A673 (cell line): ENCODE measurements around the gene MYO1D. TPM values are rescaled to one million over a fixed set of nuclear protein-coding genes. Genes with fewer than 3 reads are reported as not detected.

ENCODE experiments used
- BruUV-seq: library from RNA; stranded (reverse); fragments of 400-500 nt; replicated peaks from 2 replicates; lab custom pipeline; 2021; lab: Mats Ljungman, UMichigan
- CTCF ChIA-PET: fragments of 300-600 bp; sonication (Branson Sonifier 250); formaldehyde crosslinking; loops from one replicate; lab custom pipeline; 2022; ENCODE audit warnings: antibody characterized with exemption; lab: Charles Lee
- POLR2A ChIA-PET: fragments of 300-600 bp; sonication (Branson Sonifier 250); formaldehyde crosslinking; loops from one replicate; lab custom pipeline; 2022; ENCODE audit warnings: antibody characterized with exemption; ENCODE audit not compliant: low non-redundant PET; lab: Charles Lee
- DNase-seq: peaks from one replicate; pipeline ENCODE4 v3.0.0-alpha.2; 2015; ENCODE audit warnings: low spot score
- H3K27ac ChIP-seq: fragments of 200-600 bp; sonication (generic); 2 replicates; pipeline ENCODE4 v1.5.1; 2016; ENCODE audit warnings: mixed run types, low read depth, mild to moderate bottlenecking, mixed read lengths, antibody characterized with exemption, low read length; ENCODE audit not compliant: poor library complexity, severe bottlenecking
- H3K27me3 ChIP-seq: fragments of 200-600 bp; sonication (generic); replicated peaks from 2 replicates; pipeline ENCODE4 v1.6.1; 2017; ENCODE audit warnings: mixed run types, low read depth, mild to moderate bottlenecking, mixed read lengths, antibody characterized with exemption, low read length; ENCODE audit not compliant: insufficient read depth, poor library complexity
- H3K36me3 ChIP-seq: fragments of 200-600 bp; sonication (generic); 2 replicates; pipeline ENCODE4 v1.6.1; 2016; ENCODE audit warnings: mixed run types, mild to moderate bottlenecking, mixed read lengths, antibody characterized with exemption, low read length; ENCODE audit not compliant: insufficient read depth, poor library complexity, severe bottlenecking
- H3K4me1 ChIP-seq: fragments of 200-600 bp; sonication (generic); 2 replicates; pipeline ENCODE4 v1.6.1; 2017; ENCODE audit warnings: mixed run types, mild to moderate bottlenecking, mixed read lengths, antibody characterized with exemption, low read length; ENCODE audit not compliant: insufficient read depth, poor library complexity, severe bottlenecking
- H3K4me3 ChIP-seq: fragments of 200-600 bp; sonication (generic); 2 replicates; pipeline ENCODE4 v1.5.1; 2016; ENCODE audit warnings: low read depth, mixed run types, mild to moderate bottlenecking, mixed read lengths, low read length; ENCODE audit not compliant: poor library complexity, severe bottlenecking
- H3K9me3 ChIP-seq: fragments of 200-600 bp; sonication (generic); 2 replicates; pipeline ENCODE4 v1.6.1; 2016; ENCODE audit warnings: mixed run types, low read depth, mild to moderate bottlenecking, mixed read lengths, antibody characterized with exemption, low read length; ENCODE audit not compliant: poor library complexity, severe bottlenecking
- EZH2 ChIP-seq: fragments of 200-600 bp; sonication (generic); IDR thresholded peaks from 2 replicates; pipeline ENCODE4 v1.6.1; 2017; ENCODE audit warnings: borderline replicate concordance, low read depth, mild to moderate bottlenecking, mixed read lengths, antibody characterized with exemption, low read length; ENCODE audit not compliant: poor library complexity, severe bottlenecking
- intact Hi-C: fragments of 100-400 bp; cut with micrococcal nuclease; formaldehyde crosslinking; loops from one replicate; pipeline ENCODE4 v1.10.0; 2022; ENCODE audit not compliant: unreplicated experiment
- total RNA-seq: library from RNA; stranded (reverse); gene quantifications from 2 replicates; pipeline ENCODE4 v1.2.3, GENCODE V29; 2021
- TF ChIP-seq, protein P1 (sequence below): fragments of 300-800, 200-600 bp; sonication (generic); conservative IDR thresholded peaks from 2 replicates; pipeline ENCODE4 v1.5.1; 2017; ENCODE audit warnings: low read depth, mild to moderate bottlenecking, antibody characterized with exemption, low read length, moderate library complexity, mixed read lengths

Gene MYO1D
- total RNA-seq, 1 experiment from 2014 or later = 10.4 TPM

DNA sequence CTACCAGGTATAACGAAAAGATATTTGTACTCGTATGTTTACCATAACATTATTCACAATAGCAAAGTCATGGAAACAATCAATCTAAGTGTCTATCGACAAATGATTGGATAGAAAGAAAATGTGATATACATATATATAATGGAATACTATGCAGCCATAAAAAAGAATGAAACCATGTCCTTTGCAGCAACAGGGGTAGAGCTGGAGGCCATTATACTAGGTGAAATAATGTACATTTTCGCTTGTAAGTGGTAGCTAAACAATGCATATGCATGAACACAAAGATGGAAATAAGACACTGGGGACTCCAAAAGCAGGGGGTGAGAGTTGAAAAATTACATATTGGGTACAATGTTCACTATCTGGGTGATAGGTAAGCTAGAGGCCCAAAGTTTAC is 124.0 kb downstream of the MYO1D start:
- no peak overlapping the region for H3K4me3 ChIP-seq
- H3K27ac ChIP-seq = no peak overlapping the region
- ChIA-PET POLR2A (no interaction called here), CTCF (no interaction called here)
- H3K4me1 ChIP-seq = no peaks in the 10 kb centered on the region
- H3K9me3 ChIP-seq = no peaks in the 10 kb centered on the region
- H3K27me3 ChIP-seq = no peaks in the 10 kb centered on the region
- no peak for DNase-seq
- TF ChIP-seq, protein P1, sequence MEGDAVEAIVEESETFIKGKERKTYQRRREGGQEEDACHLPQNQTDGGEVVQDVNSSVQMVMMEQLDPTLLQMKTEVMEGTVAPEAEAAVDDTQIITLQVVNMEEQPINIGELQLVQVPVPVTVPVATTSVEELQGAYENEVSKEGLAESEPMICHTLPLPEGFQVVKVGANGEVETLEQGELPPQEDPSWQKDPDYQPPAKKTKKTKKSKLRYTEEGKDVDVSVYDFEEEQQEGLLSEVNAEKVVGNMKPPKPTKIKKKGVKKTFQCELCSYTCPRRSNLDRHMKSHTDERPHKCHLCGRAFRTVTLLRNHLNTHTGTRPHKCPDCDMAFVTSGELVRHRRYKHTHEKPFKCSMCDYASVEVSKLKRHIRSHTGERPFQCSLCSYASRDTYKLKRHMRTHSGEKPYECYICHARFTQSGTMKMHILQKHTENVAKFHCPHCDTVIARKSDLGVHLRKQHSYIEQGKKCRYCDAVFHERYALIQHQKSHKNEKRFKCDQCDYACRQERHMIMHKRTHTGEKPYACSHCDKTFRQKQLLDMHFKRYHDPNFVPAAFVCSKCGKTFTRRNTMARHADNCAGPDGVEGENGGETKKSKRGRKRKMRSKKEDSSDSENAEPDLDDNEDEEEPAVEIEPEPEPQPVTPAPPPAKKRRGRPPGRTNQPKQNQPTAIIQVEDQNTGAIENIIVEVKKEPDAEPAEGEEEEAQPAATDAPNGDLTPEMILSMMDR = no peak
- intact Hi-C loops = no loop called here
- BruUV-seq = no TSS peak
- no peaks in the 10 kb centered on the region for H3K36me3 ChIP-seq

DNA sequence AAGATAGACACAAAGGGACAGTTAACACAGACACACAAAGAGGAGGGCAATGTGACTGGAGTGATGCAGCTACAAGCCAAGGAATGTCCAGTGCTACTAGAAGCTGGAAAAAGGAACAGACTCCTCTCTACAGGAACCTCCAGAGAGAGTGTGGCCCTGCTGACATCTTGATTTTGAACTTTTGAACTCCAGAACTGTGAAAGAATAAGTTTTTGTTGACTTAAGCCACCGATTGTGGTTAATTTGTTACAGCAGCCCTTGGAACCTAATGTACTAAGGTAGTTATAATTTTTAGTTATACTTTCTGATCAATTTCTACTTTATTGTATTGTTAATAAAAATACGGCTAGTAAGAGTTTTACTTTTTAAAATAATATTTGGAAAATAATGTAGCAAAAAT is 129.1 kb downstream of the MYO1D start:
- no peak for DNase-seq
- no peak overlapping the region for H3K4me3 ChIP-seq
- no peaks in the 10 kb centered on the region for H3K9me3 ChIP-seq
- POLR2A ChIA-PET = no interaction called here
- H3K36me3 ChIP-seq = no peaks in the 10 kb centered on the region
- intact Hi-C loops = no loop called here
- H3K27ac ChIP-seq = no peak overlapping the region
- BruUV-seq = no TSS peak
- H3K27me3 ChIP-seq = no peaks in the 10 kb centered on the region
- CTCF ChIA-PET = no interaction called here
- no peaks in the 10 kb centered on the region for H3K4me1 ChIP-seq
- TF ChIP-seq, protein P1 = no peak
- TF ChIP-seq EZH2 = no peak

DNA sequence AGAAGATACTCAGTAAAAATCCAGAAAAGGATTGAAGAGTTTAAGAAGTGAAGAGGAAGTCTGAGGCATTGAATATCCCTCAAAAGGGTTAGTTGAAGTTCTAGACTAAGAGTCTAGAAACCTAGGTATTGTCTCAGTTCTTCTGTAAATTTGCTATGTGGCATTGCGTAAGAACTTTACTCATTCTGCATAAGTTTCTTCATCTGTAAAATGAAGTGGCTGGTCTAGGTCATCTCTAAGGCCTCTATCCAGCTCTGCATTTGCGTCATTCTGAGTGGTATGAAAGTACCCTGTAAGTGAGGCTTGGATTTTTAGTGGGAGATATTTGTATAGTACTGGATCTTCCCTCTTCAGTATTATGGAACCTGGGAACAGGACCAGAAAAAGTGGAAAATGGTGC is 130.2 kb downstream of the MYO1D start:
- CTCF ChIA-PET = no interaction called here
- Histone ChIP-seq H3K27me3 (no peaks in the 10 kb centered on the region), H3K36me3 (no peaks in the 10 kb centered on the region), H3K9me3 (no peaks in the 10 kb centered on the region), H3K4me3 (no peak overlapping the region), H3K4me1 (no peaks in the 10 kb centered on the region), H3K27ac (no peak overlapping the region)
- POLR2A ChIA-PET = no interaction called here
- no TSS peak for BruUV-seq
- intact Hi-C loops = no loop called here
- TF ChIP-seq, protein P1 = no peak
- no peak for TF ChIP-seq EZH2
- no peak for DNase-seq
